Endothelial cell of umbilical vein (primary cell): ENCODE measurements around the gene DUSP14.

Experiments
- CTCF ChIP-seq, 2 donors: IDR thresholded peaks; 1 replicate in 1 of 2; 2 replicates in 1 of 2; pipeline ENCODE4 v1.5.1; 2011; ENCODE audit warnings: low read length in 2 of 2, mild to moderate bottlenecking in 2 of 2, moderate library complexity in 2 of 2, control low read depth in 1 of 2, inconsistent platforms in 1 of 2, low read depth in 1 of 2; ENCODE audit not compliant: insufficient read depth in 1 of 2; ENCODE audit errors: extremely low read depth in 1 of 2
- EZH2 ChIP-seq: IDR thresholded peaks from 2 replicates; pipeline ENCODE4 v1.6.1; 2012; ENCODE audit warnings: borderline replicate concordance, low read depth, mild to moderate bottlenecking, moderate library complexity, low read length, inconsistent platforms; ENCODE audit not compliant: severe bottlenecking
- POLR2A ChIP-seq: IDR thresholded peaks from 2 replicates; pipeline ENCODE4 v1.6.1; 2012; ENCODE audit warnings: low read depth, mild to moderate bottlenecking, control low read depth, low read length
- POLR2AphosphoS5 ChIP-seq: IDR thresholded peaks from 2 replicates; pipeline ENCODE4 v1.6.1; 2012; ENCODE audit warnings: low read depth, mild to moderate bottlenecking, control low read depth, low read length, moderate library complexity; ENCODE audit not compliant: insufficient read depth

GRCh38 chr17:37490022-37490587 is 414 bp downstream of the DUSP14 start:
- TF ChIP-seq POLR2AphosphoS5 (no peak), CTCF (IDR thresholded peaks at IDR 0.05; ENCODE audit: extremely low read depth in 1 of 2, insufficient read depth in 1 of 2, low read depth in 1 of 2, low read length in 2 of 2) (peak; percentile 17 to 28), POLR2A (no peak), EZH2 (no peak)
